ENCODE data around the gene ALOX15B. TPM values are rescaled to one million over a fixed set of nuclear protein-coding genes. Genes with fewer than 3 reads are reported as not detected.
"Not testable (repeated sequence)": the region's sequence is repeated elsewhere in the genome, so short reads cannot be mapped to it uniquely, and the experiment has no call there.

Gene ALOX15B
- total RNA-seq, 8 experiments from 2014 or later = 0.04 to 0.15 (median 0.14) TPM; not detected in 4

GRCh38 chr17:8052256-8053252 is 13.7 kb downstream of the ALOX15B start:
- WGBS, 10 experiments = 27 to 82% (median 62%) methylated on average over 2 to 6 of the region's 6 CpGs
- H3K4me3 ChIP-seq = no peak overlapping the region
- H3K27ac ChIP-seq = no peak overlapping the region
- H3K4me1 ChIP-seq (replicated peaks in 1 of 2) = no peaks in the 10 kb centered on the region
- no peak for ATAC-seq (replicated peaks in 6 of 8)
- in situ Hi-C loops (cut with MboI; ENCODE audit: low pct_unique_long_range_greater_than_20kb in 2 of 9, low sequenced_read_pairs in 9 of 9, unreplicated experiment in 9 of 9) = no loop called here

DNA sequence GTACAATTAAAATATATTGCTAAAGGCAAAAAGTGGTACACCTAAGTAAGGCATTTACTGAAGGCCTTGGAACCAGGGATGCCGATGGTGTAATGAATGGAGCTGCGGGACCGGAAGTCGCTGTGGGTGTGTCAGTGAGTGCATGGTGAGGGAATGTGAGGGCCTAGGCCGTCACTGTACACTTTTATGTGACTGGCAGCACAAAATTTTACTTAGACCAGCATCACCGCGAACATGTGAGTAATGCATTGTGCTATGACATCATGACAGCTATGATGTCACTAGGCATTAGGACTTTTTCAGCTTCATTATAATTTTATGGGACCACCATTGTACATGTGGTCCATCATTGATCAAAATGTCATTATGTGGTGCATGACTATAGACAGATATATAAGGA is 14.7 kb downstream of the ALOX15B start:
- ATAC-seq (replicated peaks in 6 of 8) = no peak
- 20 to 100% (median 89%) methylated on average over 1 to 7 of the region's 7 CpGs; no CpG with 5 or more reads in 2 of the 10 experiments for WGBS, 10 experiments
- in situ Hi-C loops (cut with MboI; ENCODE audit: low pct_unique_long_range_greater_than_20kb in 2 of 9, low sequenced_read_pairs in 9 of 9, unreplicated experiment in 9 of 9) = no loop called here
- H3K4me1 ChIP-seq (replicated peaks in 1 of 2) = no peaks in the 10 kb centered on the region
- H3K4me3 ChIP-seq = no peak overlapping the region
- H3K27ac ChIP-seq = no peak overlapping the region

- Histone ChIP-seq H3K27ac (no peak overlapping the region), H3K4me1 (replicated peaks in 1 of 2) (no peaks in the 10 kb centered on the region), H3K4me3 (no peak overlapping the region)
- in situ Hi-C loops (cut with MboI; ENCODE audit: low pct_unique_long_range_greater_than_20kb in 2 of 9, low sequenced_read_pairs in 9 of 9, unreplicated experiment in 9 of 9) = no loop called here
- WGBS, 10 experiments = 40 to 100% (median 100%) methylated on average over 1 to 2 of the region's 3 CpGs; no CpG with 5 or more reads in 7 of the 10 experiments
- no peak for ATAC-seq (replicated peaks in 6 of 8)
These were observed 17.0 kb downstream of the ALOX15B start for GRCh38 chr17:8055851-8056231.

DNA sequence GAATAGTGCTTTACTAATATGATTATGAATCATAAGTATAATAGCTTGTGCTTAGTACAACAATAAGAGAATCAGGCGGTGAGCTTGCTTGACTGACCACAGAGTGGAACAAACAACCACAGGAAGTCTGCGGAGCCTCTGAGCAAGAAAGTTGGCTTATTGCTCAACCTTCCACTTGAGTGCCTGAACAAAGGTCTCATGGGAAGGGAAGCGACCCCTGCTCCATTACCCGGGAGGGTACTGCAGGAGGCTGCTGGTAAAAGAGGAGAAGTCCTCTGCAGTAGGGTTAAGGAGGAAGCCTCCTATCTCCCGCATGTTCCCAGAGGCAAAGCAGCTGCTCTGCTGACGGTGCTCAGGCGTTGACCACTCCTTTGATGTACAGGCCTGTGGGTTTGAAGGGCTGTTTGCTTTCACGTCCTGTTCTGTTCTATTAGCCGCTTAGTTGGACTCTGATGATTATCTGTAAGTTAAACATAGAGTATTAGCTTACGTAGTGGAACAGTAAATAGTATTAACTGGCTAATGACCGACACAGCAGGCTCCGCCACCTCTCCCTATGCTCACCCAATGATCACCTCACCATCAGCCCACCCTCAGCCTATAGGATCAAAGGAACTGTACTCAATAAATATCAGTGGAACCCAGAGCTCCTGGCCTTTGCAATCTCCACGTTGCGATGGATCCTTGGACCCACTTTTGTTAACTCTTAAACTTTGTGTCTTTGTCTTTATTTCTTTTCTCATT is 17.5 kb downstream of the ALOX15B start:
- H3K27ac ChIP-seq = no peak overlapping the region
- H3K4me3 ChIP-seq = no peak overlapping the region
- H3K4me1 ChIP-seq (replicated peaks in 1 of 2) = no peaks in the 10 kb centered on the region
- in situ Hi-C loops (cut with MboI; ENCODE audit: low pct_unique_long_range_greater_than_20kb in 2 of 9, low sequenced_read_pairs in 9 of 9, unreplicated experiment in 9 of 9) = no loop called here
- ATAC-seq (replicated peaks in 6 of 8) = no peak
- 33 to 80% (median 58%) methylated on average over 1 to 13 of the region's 14 CpGs; no CpG with 5 or more reads in 1 of the 10 experiments for WGBS, 10 experiments

GRCh38 chr17:8056976-8057625 is 18.2 kb downstream of the ALOX15B start:
- ATAC-seq (replicated peaks in 6 of 8) = no peak
- H3K4me3 ChIP-seq = no peak overlapping the region
- H3K4me1 ChIP-seq (replicated peaks in 1 of 2) = no peaks in the 10 kb centered on the region
- WGBS, 10 experiments = 47 to 100% (median 71%) methylated on average over 1 to 12 of the region's 17 CpGs; no CpG with 5 or more reads in 2 of the 10 experiments
- in situ Hi-C loops (cut with MboI; ENCODE audit: low pct_unique_long_range_greater_than_20kb in 2 of 9, low sequenced_read_pairs in 9 of 9, unreplicated experiment in 9 of 9) = no loop called here
- no peak overlapping the region for H3K27ac ChIP-seq

GRCh38 chr17:8057691-8058114 is 18.8 kb downstream of the ALOX15B start:
- in situ Hi-C loops (cut with MboI; ENCODE audit: low pct_unique_long_range_greater_than_20kb in 2 of 9, low sequenced_read_pairs in 9 of 9, unreplicated experiment in 9 of 9) = no loop called here
- ATAC-seq (replicated peaks in 6 of 8) = peak; percentile 87 to 96 (median 94)
- WGBS, 10 experiments = 0 to 15% (median 8%) methylated on average over 4 to 14 of the region's 14 CpGs; no CpG with 5 or more reads in 3 of the 10 experiments

DNA sequence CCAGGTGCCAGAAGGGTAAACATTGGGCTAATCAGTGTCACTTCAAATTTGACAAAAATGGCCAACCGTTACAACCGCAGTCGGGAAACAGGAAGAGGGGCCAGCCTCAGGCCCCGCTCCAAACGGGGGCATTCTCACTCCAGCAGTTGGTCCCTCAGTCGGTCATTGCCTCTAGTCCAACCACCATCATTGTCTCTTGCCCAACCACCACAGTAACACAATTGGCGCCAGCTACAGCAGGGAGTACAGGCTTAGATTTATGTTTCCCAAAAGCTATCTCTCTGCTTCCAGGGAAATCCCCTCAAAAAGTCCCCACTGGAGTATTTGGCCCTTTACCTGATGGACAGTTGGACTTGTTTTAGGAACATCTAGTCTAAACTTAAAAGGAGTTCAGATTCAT is 20.3 kb downstream of the ALOX15B start:
- no peak for ATAC-seq (replicated peaks in 6 of 8)
- 8 to 77% (median 24%) methylated on average over 1 to 7 of the region's 7 CpGs; no CpG with 5 or more reads in 1 of the 10 experiments for WGBS, 10 experiments
- no peaks in the 10 kb centered on the region for H3K4me1 ChIP-seq (replicated peaks in 1 of 2)
- in situ Hi-C loops (cut with MboI; ENCODE audit: low pct_unique_long_range_greater_than_20kb in 2 of 9, low sequenced_read_pairs in 9 of 9, unreplicated experiment in 9 of 9) = no loop called here
- no peak overlapping the region for H3K27ac ChIP-seq
- no peak overlapping the region for H3K4me3 ChIP-seq

More at GRCh38 chr17:8057691-8058114, 18.8 kb downstream of the ALOX15B start:
- Histone ChIP-seq H3K4me1 (replicated peaks in 1 of 2) (no peaks in the 10 kb centered on the region), H3K4me3 (no peak overlapping the region), H3K27ac (no peak overlapping the region)

DNA sequence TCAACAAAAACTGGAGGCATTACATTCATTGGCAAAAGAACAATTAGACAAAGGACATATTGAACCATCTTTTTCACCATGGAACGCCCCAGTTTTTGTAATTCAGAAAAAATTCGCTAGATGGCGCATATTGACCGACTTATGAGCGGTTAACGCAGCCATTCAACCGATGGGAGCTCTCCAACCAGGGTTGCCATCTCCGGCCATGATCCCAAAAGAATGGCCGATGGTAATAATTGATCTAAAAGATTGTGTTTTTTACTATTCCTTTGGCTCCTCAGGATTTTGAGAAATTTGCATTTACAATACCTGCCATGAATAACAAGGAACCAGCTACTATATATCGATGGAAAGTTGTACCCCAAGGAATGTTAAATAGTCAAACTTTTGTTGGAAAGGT is 21.4 kb downstream of the ALOX15B start:
- Histone ChIP-seq H3K4me1 (replicated peaks in 1 of 2) (no peaks in the 10 kb centered on the region), H3K27ac (no peak overlapping the region), H3K4me3 (no peak overlapping the region)
- 0 to 21% (median 2%) methylated on average over 4 to 10 of the region's 10 CpGs; no CpG with 5 or more reads in 1 of the 10 experiments for WGBS, 10 experiments
- ATAC-seq (replicated peaks in 6 of 8) = peak; percentile 36 to 68 (median 60)
- in situ Hi-C loops (cut with MboI; ENCODE audit: low pct_unique_long_range_greater_than_20kb in 2 of 9, low sequenced_read_pairs in 9 of 9, unreplicated experiment in 9 of 9) = no loop called here

- H3K4me1 ChIP-seq (replicated peaks in 1 of 2); H3K27ac ChIP-seq; in situ Hi-C loops (cut with MboI; ENCODE audit: low pct_unique_long_range_greater_than_20kb in 2 of 9, low sequenced_read_pairs in 9 of 9, unreplicated experiment in 9 of 9); ATAC-seq (replicated peaks in 6 of 8); H3K4me3 ChIP-seq: not testable (repeated sequence)
- WGBS, 10 experiments = 0 to 63% (median 18%) methylated on average over 1 to 5 of the region's 8 CpGs; no CpG with 5 or more reads in 3 of the 10 experiments
These were observed 23.0 kb downstream of the ALOX15B start for GRCh38 chr17:8061851-8062250.

- Histone ChIP-seq H3K27ac (no peak overlapping the region), H3K4me1 (replicated peaks in 1 of 2) (no peaks in the 10 kb centered on the region), H3K4me3 (no peak overlapping the region)
- in situ Hi-C loops (cut with MboI; ENCODE audit: low pct_unique_long_range_greater_than_20kb in 2 of 9, low sequenced_read_pairs in 9 of 9, unreplicated experiment in 9 of 9) = no loop called here
- peak in 1 of 8 experiments; percentile 10 for ATAC-seq (replicated peaks in 6 of 8)
- WGBS, 10 experiments = 0 to 43% (median 5%) methylated on average over 5 to 8 of the region's 8 CpGs
These were observed 23.6 kb downstream of the ALOX15B start for GRCh38 chr17:8062435-8062806.

DNA sequence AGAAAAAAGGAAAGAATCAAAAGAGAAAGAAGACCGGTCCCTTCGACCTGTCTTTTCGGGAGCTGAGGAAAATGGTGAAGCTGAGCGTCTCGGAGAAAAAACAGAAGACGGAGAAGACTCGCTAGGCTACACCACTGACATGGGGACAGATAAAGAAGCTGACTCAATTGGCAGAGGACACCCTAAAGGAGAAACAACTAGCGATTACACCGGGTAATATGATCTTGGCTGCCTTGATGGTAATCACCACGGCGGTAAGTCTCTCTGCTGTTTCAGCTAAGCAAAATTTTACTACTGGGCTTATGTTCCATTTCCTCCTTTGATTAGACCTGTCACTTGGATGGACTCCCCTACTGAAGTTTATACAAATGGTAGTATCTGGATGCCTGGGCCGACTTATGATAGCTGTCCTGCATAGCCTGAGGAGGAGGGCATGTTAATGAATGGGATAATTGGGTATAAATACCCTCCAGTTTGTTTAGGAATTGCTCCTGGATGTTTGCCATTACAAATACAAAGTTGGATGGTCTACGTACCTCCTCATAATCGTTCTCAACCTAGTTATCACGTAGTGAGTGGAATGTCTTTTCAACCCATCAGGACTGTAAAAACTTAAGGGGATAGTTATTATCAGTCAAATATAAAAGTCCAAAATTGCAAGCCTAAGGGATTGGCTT is 24.1 kb downstream of the ALOX15B start:
- H3K4me1 ChIP-seq (replicated peaks in 1 of 2) = no peaks in the 10 kb centered on the region
- H3K4me3 ChIP-seq = no peak overlapping the region
- in situ Hi-C loops (cut with MboI; ENCODE audit: low pct_unique_long_range_greater_than_20kb in 2 of 9, low sequenced_read_pairs in 9 of 9, unreplicated experiment in 9 of 9) = no loop called here
- 0 to 15% (median 6%) methylated on average over 3 to 14 of the region's 15 CpGs for WGBS, 10 experiments
- no peak overlapping the region for H3K27ac ChIP-seq
- peak in 1 of 8 experiments; percentile 43 for ATAC-seq (replicated peaks in 6 of 8)

DNA sequence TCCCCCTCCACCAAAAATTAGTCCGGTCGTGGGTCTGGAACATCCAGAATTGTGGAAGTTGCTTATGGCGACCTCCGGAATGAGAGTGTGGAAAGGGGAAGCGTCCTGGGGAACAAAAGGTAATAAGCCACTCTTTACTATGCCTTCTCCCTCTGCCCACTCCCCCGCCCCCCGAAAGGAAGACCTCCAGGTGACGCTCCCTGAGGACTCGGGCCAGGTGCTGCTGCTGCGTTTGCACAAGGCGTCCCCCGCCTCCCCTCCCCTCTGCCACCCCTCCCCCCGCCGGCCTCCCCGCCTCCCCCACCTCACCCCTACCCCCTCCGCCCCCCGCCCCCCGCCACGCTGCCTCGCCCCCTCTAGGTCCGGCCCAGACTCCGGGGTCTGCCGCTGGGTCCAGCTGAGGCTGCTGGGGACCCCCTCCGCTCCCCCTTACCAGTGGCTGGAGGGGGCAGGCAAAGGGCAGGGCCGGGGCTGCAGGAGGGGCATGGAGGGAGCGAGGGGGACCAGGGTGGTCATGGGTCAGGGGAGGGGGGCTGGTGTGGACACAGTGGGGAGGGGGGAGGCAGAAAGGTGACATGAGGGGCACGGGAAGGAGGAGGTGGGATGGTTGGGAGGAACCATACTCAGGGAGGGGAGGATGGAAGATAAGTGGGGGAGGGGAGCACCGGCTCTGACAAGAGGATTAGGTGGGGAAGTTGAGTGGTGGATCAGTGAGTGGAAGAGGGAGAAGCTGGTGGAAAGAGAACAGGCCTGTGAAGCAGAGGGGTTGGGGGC is 25.1 kb downstream of the ALOX15B start:
- Histone ChIP-seq H3K27ac (no peak overlapping the region), H3K4me1 (replicated peaks in 1 of 2) (no peaks in the 10 kb centered on the region), H3K4me3 (no peak overlapping the region)
- no peak for ATAC-seq (replicated peaks in 6 of 8)
- WGBS, 10 experiments = 0 to 40% (median 8%) methylated on average over 1 to 4 of the region's 28 CpGs; no CpG with 5 or more reads in 2 of the 10 experiments
- in situ Hi-C loops (cut with MboI; ENCODE audit: low pct_unique_long_range_greater_than_20kb in 2 of 9, low sequenced_read_pairs in 9 of 9, unreplicated experiment in 9 of 9) = no loop called here
